Ishikawa (cell line): ENCODE data around the gene TNNI3K.

Experiments
- CEBPB ChIP-seq: IDR thresholded peaks from 2 replicates; pipeline ENCODE4 v1.6.1; 2012
- CREB1 ChIP-seq: IDR thresholded peaks from 2 replicates; pipeline ENCODE4 v1.6.1; 2012; ENCODE audit warnings: low read depth
- EGR1 ChIP-seq: IDR thresholded peaks from 2 replicates; pipeline ENCODE4 v1.6.1; 2012
- EP300 ChIP-seq: IDR thresholded peaks from 2 replicates; pipeline ENCODE4 v1.6.1; 2012; ENCODE audit warnings: borderline replicate concordance
- FOXM1 ChIP-seq: IDR thresholded peaks from 2 replicates; pipeline ENCODE4 v1.6.1; 2012; ENCODE audit warnings: low read depth, borderline replicate concordance
- MAX ChIP-seq: IDR thresholded peaks from 2 replicates; pipeline ENCODE4 v1.6.1; 2012
- NFIC ChIP-seq: IDR thresholded peaks from 2 replicates; pipeline ENCODE4 v1.6.1; 2012
- RAD21 ChIP-seq: IDR thresholded peaks from 2 replicates; pipeline ENCODE4 v1.6.1; 2012; ENCODE audit warnings: low read depth
- REST ChIP-seq: IDR thresholded peaks from 2 replicates; pipeline ENCODE4 v1.6.1; 2012; ENCODE audit warnings: low read depth, mild to moderate bottlenecking
- TAF1 ChIP-seq: IDR thresholded peaks from 2 replicates; pipeline ENCODE4 v1.6.1; 2012; ENCODE audit warnings: low read depth, mild to moderate bottlenecking
- TCF12 ChIP-seq: IDR thresholded peaks from 2 replicates; pipeline ENCODE4 v1.6.1; 2012; ENCODE audit warnings: low read depth
- TEAD4 ChIP-seq: IDR thresholded peaks from 2 replicates; pipeline ENCODE4 v1.6.1; 2012
- YY1 ChIP-seq: IDR thresholded peaks from 2 replicates; pipeline ENCODE4 v1.6.1; 2012; ENCODE audit warnings: low read depth
- ZBTB7A ChIP-seq: IDR thresholded peaks from 2 replicates; pipeline ENCODE4 v1.6.1; 2012; ENCODE audit warnings: low read depth
- TF ChIP-seq, protein P1 (sequence below): IDR thresholded peaks from 2 replicates; pipeline ENCODE4 v1.6.1; 2012

The TNNI3K gene

GRCh38 chr1:74357150-74357549 is 122.0 kb downstream of the TNNI3K start:
- no peak for TF ChIP-seq EGR1
- TF ChIP-seq REST, result no peak
- no peak for TF ChIP-seq MAX
- no peak for TF ChIP-seq CEBPB
- no peak for TF ChIP-seq NFIC
- no peak for TF ChIP-seq YY1
- TF ChIP-seq CREB1, result no peak
- no peak for TF ChIP-seq TCF12
- TF ChIP-seq TEAD4, result no peak
- no peak for TF ChIP-seq FOXM1
- no peak for TF ChIP-seq EP300
- no peak for TF ChIP-seq RAD21
- TF ChIP-seq, protein P1, sequence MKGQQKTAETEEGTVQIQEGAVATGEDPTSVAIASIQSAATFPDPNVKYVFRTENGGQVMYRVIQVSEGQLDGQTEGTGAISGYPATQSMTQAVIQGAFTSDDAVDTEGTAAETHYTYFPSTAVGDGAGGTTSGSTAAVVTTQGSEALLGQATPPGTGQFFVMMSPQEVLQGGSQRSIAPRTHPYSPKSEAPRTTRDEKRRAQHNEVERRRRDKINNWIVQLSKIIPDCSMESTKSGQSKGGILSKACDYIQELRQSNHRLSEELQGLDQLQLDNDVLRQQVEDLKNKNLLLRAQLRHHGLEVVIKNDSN, result no peak
- TF ChIP-seq TAF1, result no peak
- no peak for TF ChIP-seq ZBTB7A

- TF ChIP-seq EP300, result no peak
- no peak for TF ChIP-seq TAF1
- no peak for TF ChIP-seq MAX
- TF ChIP-seq NFIC, result no peak
- no peak for TF ChIP-seq CREB1
- TF ChIP-seq TCF12, result no peak
- no peak for TF ChIP-seq EGR1
- no peak for TF ChIP-seq RAD21
- TF ChIP-seq REST, result no peak
- no peak for TF ChIP-seq CEBPB
- no peak for TF ChIP-seq TEAD4
- TF ChIP-seq, protein P1, result no peak
- no peak for TF ChIP-seq ZBTB7A
- no peak for TF ChIP-seq YY1
Observed at GRCh38 chr1:74357756-74358155, 122.6 kb downstream of the TNNI3K start.

DNA sequence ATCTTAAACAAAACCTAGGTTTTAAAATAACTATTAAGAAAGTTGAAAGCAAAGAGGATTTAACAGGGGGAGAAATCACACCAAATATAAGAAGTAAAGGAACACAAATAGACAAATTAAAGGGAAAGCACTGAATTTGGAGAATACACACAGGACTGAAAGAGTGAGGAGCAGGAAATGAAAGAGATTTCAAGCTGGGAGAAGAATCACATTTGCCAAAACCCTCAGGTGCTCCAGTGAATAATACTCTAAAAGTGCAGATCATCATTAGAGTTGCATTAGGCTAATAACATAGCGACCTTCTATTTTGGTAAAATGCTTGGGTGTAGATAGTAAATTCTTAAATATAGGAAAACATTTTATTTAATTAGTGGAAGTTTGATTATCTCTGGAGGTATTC is 127.5 kb downstream of the TNNI3K start:
- TF ChIP-seq TCF12, result no peak
- no peak for TF ChIP-seq NFIC
- no peak for TF ChIP-seq RAD21
- no peak for TF ChIP-seq MAX
- TF ChIP-seq EGR1, result no peak
- no peak for TF ChIP-seq ZBTB7A
- no peak for TF ChIP-seq YY1
- no peak for TF ChIP-seq EP300
- TF ChIP-seq CREB1, result no peak
- TF ChIP-seq TEAD4, result no peak
- no peak for TF ChIP-seq FOXM1
- TF ChIP-seq CEBPB, result no peak
- no peak for TF ChIP-seq REST
- TF ChIP-seq, protein P1, result no peak
- no peak for TF ChIP-seq TAF1

DNA sequence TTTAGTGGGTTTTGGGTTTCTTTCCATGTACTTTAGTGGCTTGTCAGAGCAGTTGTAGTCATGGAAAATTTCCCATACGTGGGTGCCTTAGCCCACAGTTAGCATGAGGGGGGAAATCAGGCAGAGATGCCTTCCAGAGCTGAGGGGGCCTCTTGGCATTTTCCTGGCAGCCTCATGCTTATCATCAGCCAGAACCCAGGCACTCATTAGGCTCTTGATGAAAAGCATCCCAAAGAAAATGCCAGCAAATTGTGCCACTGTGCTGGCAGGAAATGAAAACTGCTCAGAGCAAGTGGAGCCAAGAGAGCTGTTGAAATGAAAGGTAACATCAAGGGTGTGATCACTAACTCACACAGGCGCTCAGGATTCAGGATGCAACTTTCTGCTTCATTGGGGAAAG is 128.0 kb downstream of the TNNI3K start:
- TF ChIP-seq RAD21, result no peak
- TF ChIP-seq CREB1, result no peak
- TF ChIP-seq, protein P1, result no peak
- TF ChIP-seq REST, result no peak
- TF ChIP-seq CEBPB, result no peak
- no peak for TF ChIP-seq TEAD4
